Measurements from ENCODE around the gene CLDN8.

The CLDN8 gene

GRCh38 chr21:30200000-30200399, 15.9 kb downstream of the CLDN8 start:
- DNase-seq, result no peak

GRCh38 chr21:30194701-30195299, 21.1 kb downstream of the CLDN8 start:
- no peak for DNase-seq

GRCh38 chr21:30193201-30193600, 22.7 kb downstream of the CLDN8 start:
- DNase-seq, result no peak

GRCh38 chr21:30190554-30190953, 25.3 kb downstream of the CLDN8 start:
- DNase-seq, result no peak

GRCh38 chr21:30189773-30190172, 26.1 kb downstream of the CLDN8 start:
- DNase-seq, result no peak

GRCh38 chr21:30186242-30186641, 29.7 kb downstream of the CLDN8 start:
- no peak for DNase-seq

- no peak for DNase-seq
Observed at GRCh38 chr21:30168086-30168485, 47.8 kb downstream of the CLDN8 start.

GRCh38 chr21:30166705-30167104, 49.2 kb downstream of the CLDN8 start, which contains the start of gene CLDN17:
CLDN17 (minus strand) TSS chr21:30166805; CDS start chr21:30166617, 188 bp downstream.
- DNase-seq, result no peak

- no peak for DNase-seq
Observed at GRCh38 chr21:30166171-30166570, 49.7 kb downstream of the CLDN8 start.

- DNase-seq, result no peak
Observed at GRCh38 chr21:30164796-30165195, 51.1 kb downstream of the CLDN8 start.
